GM12892 (cell line): ENCODE measurements around the gene CTSD.

ENCODE experiments used
- POLR2A ChIP-seq: IDR thresholded peaks from 2 replicates; pipeline ENCODE4 v1.6.1; 2011; ENCODE audit warnings: low read depth, low read length, control low read depth
- POLR2AphosphoS5 ChIP-seq: IDR thresholded peaks from 2 replicates; pipeline ENCODE4 v1.6.1; 2011; ENCODE audit warnings: low read depth, low read length, control low read depth
- TAF1 ChIP-seq: IDR thresholded peaks from 2 replicates; pipeline ENCODE4 v1.6.1; 2011; ENCODE audit warnings: low read depth, mild to moderate bottlenecking, control low read depth, low read length, borderline replicate concordance

DNA sequence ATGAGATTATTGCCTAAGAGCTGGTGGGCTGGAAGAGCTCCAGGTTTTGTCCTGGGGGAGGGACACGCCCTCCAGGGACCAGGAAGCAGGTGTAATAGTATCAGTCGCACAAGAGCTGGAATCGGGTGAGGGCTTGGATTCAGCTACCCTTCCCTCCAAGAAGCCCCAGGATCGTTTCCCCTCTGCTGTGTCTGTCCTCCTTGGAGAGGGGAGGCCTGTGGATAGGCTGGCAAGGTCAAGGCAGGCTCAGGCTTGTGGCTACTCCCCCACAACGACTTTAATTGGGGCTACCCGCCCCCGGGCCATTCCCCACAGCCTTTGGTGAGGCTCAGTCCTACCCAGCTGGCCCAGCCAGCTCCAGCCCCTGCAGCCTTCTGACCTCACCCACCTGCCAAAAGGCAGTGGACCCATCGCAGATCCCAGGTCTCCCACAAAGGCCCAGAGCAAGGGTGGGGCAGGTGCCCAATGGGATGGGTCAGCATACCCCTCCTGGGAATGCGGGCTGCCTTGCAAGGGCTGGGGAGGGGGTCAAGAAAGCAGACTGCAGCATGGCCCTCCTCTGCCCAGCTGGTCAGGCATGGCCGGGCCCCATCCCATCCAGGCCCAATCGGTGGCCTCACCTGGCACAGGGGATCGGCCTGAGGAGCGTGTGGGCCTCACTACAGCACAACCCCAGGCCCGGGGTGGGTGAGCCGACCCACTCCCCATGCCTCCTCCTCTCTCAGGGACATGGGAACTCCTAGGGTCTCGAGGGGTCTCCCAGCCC is 1.0 kb downstream of the CTSD start:
- TF ChIP-seq POLR2A (no peak), POLR2AphosphoS5 (no peak), TAF1 (no peak)
